ENCODE measurements around the gene SEC24A. TPM values are rescaled to one million over a fixed set of nuclear protein-coding genes. Genes with fewer than 3 reads are reported as not detected.
"Not testable (repeated sequence)": the region's sequence is repeated elsewhere in the genome, so short reads cannot be mapped to it uniquely, and the experiment has no call there.

The SEC24A gene
- polyA plus RNA-seq, 1 donor, result 52.3 TPM

- no peak for DNase-seq
- 93% methylated on average over 4 of the region's 4 CpGs for WGBS (ENCODE audit: insufficient coverage, low lambda C conversion rate)
- Histone ChIP-seq H3K4me3 (ENCODE audit: low read length) (no peak overlapping the region), H3K27ac (ENCODE audit: low read length) (peak overlapping the region; percentile 93), H3K9me3 (ENCODE audit: control insufficient read depth, low read depth, low read length) (no peaks in the 10 kb centered on the region), H3K27me3 (ENCODE audit: control insufficient read depth, insufficient read depth, low read length) (no peaks in the 10 kb centered on the region), H3K4me1 (ENCODE audit: control insufficient read depth, insufficient read depth, low read length) (peaks cover 28% of the 10 kb centered on the region), H3K36me3 (ENCODE audit: control insufficient read depth, insufficient read depth, low read length) (peaks cover 41% of the 10 kb centered on the region)
Observed at GRCh38 chr5:134611515-134611914, 37.1 kb upstream of the SEC24A start.

GRCh38 chr5:134614450-134615085 lies 34.0 kb upstream of the SEC24A start:
- no CpG with 5 or more reads among the region's 5 CpGs for WGBS (ENCODE audit: insufficient coverage, low lambda C conversion rate)
- Histone ChIP-seq H3K27me3 (ENCODE audit: control insufficient read depth, insufficient read depth, low read length) (no peaks in the 10 kb centered on the region), H3K36me3 (ENCODE audit: control insufficient read depth, insufficient read depth, low read length) (peaks cover 46% of the 10 kb centered on the region), H3K9me3 (ENCODE audit: control insufficient read depth, low read depth, low read length) (no peaks in the 10 kb centered on the region), H3K27ac (ENCODE audit: low read length) (no peak overlapping the region), H3K4me1 (ENCODE audit: control insufficient read depth, insufficient read depth, low read length) (peaks cover 12% of the 10 kb centered on the region), H3K4me3 (ENCODE audit: low read length) (no peak overlapping the region)
- DNase-seq, result no peak

- no peaks in the 10 kb centered on the region for H3K27me3 ChIP-seq (ENCODE audit: control insufficient read depth, insufficient read depth, low read length)
- H3K9me3 ChIP-seq (ENCODE audit: control insufficient read depth, low read depth, low read length), result no peaks in the 10 kb centered on the region
- no peak overlapping the region for H3K27ac ChIP-seq (ENCODE audit: low read length)
- peaks cover 46% of the 10 kb centered on the region for H3K36me3 ChIP-seq (ENCODE audit: control insufficient read depth, insufficient read depth, low read length)
- WGBS (ENCODE audit: insufficient coverage, low lambda C conversion rate), result no CpG with 5 or more reads among the region's 2 CpGs
- peaks cover 20% of the 10 kb centered on the region for H3K4me1 ChIP-seq (ENCODE audit: control insufficient read depth, insufficient read depth, low read length)
- no peak for DNase-seq
- no peak overlapping the region for H3K4me3 ChIP-seq (ENCODE audit: low read length)
Observed at GRCh38 chr5:134620634-134621033, 28.0 kb upstream of the SEC24A start.

- Histone ChIP-seq H3K27me3 (ENCODE audit: control insufficient read depth, insufficient read depth, low read length) (no peaks in the 10 kb centered on the region), H3K4me3 (ENCODE audit: low read length) (no peak overlapping the region), H3K27ac (ENCODE audit: low read length) (peak overlapping the region; percentile 93), H3K4me1 (ENCODE audit: control insufficient read depth, insufficient read depth, low read length) (peaks cover 31% of the 10 kb centered on the region), H3K36me3 (ENCODE audit: control insufficient read depth, insufficient read depth, low read length) (peaks cover 22% of the 10 kb centered on the region), H3K9me3 (ENCODE audit: control insufficient read depth, low read depth, low read length) (no peaks in the 10 kb centered on the region)
- WGBS (ENCODE audit: insufficient coverage, low lambda C conversion rate), result 20% methylated on average over 1 of the region's 1 CpG
- peak; percentile 74 to 78 for DNase-seq
Observed at GRCh38 chr5:134625559-134625958, 23.0 kb upstream of the SEC24A start.

GRCh38 chr5:134626369-134627014 lies 22.1 kb upstream of the SEC24A start:
- H3K27ac ChIP-seq (ENCODE audit: low read length), result peak overlapping the region; percentile 93
- peak; percentile 88 to 96 for DNase-seq

GRCh38 chr5:134634227-134634626 lies 14.4 kb upstream of the SEC24A start:
- no peaks in the 10 kb centered on the region for H3K27me3 ChIP-seq (ENCODE audit: control insufficient read depth, insufficient read depth, low read length)
- H3K27ac ChIP-seq (ENCODE audit: low read length), result no peak overlapping the region
- DNase-seq, result no peak
- peaks cover 12% of the 10 kb centered on the region for H3K4me1 ChIP-seq (ENCODE audit: control insufficient read depth, insufficient read depth, low read length)
- 100% methylated on average over 1 of the region's 10 CpGs for WGBS (ENCODE audit: insufficient coverage, low lambda C conversion rate)
- peaks cover 3% of the 10 kb centered on the region for H3K36me3 ChIP-seq (ENCODE audit: control insufficient read depth, insufficient read depth, low read length)
- no peak overlapping the region for H3K4me3 ChIP-seq (ENCODE audit: low read length)
- H3K9me3 ChIP-seq (ENCODE audit: control insufficient read depth, low read depth, low read length), result no peaks in the 10 kb centered on the region

More at GRCh38 chr5:134626369-134627014, 22.1 kb upstream of the SEC24A start:
- WGBS (ENCODE audit: insufficient coverage, low lambda C conversion rate), result no CpG with 5 or more reads among the region's 2 CpGs
- no peaks in the 10 kb centered on the region for H3K9me3 ChIP-seq (ENCODE audit: control insufficient read depth, low read depth, low read length)
- peaks cover 31% of the 10 kb centered on the region for H3K4me1 ChIP-seq (ENCODE audit: control insufficient read depth, insufficient read depth, low read length)
- H3K27me3 ChIP-seq (ENCODE audit: control insufficient read depth, insufficient read depth, low read length), result no peaks in the 10 kb centered on the region
- no peak overlapping the region for H3K4me3 ChIP-seq (ENCODE audit: low read length)
- H3K36me3 ChIP-seq (ENCODE audit: control insufficient read depth, insufficient read depth, low read length), result peaks cover 14% of the 10 kb centered on the region

GRCh38 chr5:134635366-134635765 lies 13.2 kb upstream of the SEC24A start:
- DNase-seq; H3K27me3 ChIP-seq (ENCODE audit: control insufficient read depth, insufficient read depth, low read length); H3K27ac ChIP-seq (ENCODE audit: low read length); H3K9me3 ChIP-seq (ENCODE audit: control insufficient read depth, low read depth, low read length); H3K36me3 ChIP-seq (ENCODE audit: control insufficient read depth, insufficient read depth, low read length); H3K4me3 ChIP-seq (ENCODE audit: low read length): not testable (repeated sequence)
- peaks cover 16% of the 10 kb centered on the region for H3K4me1 ChIP-seq (ENCODE audit: control insufficient read depth, insufficient read depth, low read length)
- no CpG with 5 or more reads among the region's 1 CpG for WGBS (ENCODE audit: insufficient coverage, low lambda C conversion rate)

- no CpG with 5 or more reads among the region's 9 CpGs for WGBS (ENCODE audit: insufficient coverage, low lambda C conversion rate)
- H3K27ac ChIP-seq (ENCODE audit: low read length), result peak overlapping the region; percentile 63
- peak in 1 of 2 donors; percentile 56 for DNase-seq
- H3K4me1 ChIP-seq (ENCODE audit: control insufficient read depth, insufficient read depth, low read length), result peaks cover 16% of the 10 kb centered on the region
- H3K9me3 ChIP-seq (ENCODE audit: control insufficient read depth, low read depth, low read length), result no peaks in the 10 kb centered on the region
- no peak overlapping the region for H3K4me3 ChIP-seq (ENCODE audit: low read length)
- H3K36me3 ChIP-seq (ENCODE audit: control insufficient read depth, insufficient read depth, low read length), result no peaks in the 10 kb centered on the region
- H3K27me3 ChIP-seq (ENCODE audit: control insufficient read depth, insufficient read depth, low read length), result no peaks in the 10 kb centered on the region
Observed at GRCh38 chr5:134637116-134637721, 11.4 kb upstream of the SEC24A start.

- peak overlapping the region; percentile 63 for H3K27ac ChIP-seq (ENCODE audit: low read length)
- DNase-seq, result peak; percentile 78 to 92
Observed at GRCh38 chr5:134638760-134639201, 9.8 kb upstream of the SEC24A start.

GRCh38 chr5:134642931-134643530 lies 5.6 kb upstream of the SEC24A start:
- Histone ChIP-seq H3K36me3 (ENCODE audit: control insufficient read depth, insufficient read depth, low read length) (no peaks in the 10 kb centered on the region), H3K4me1 (ENCODE audit: control insufficient read depth, insufficient read depth, low read length) (peaks cover 8% of the 10 kb centered on the region), H3K27ac (ENCODE audit: low read length) (no peak overlapping the region), H3K4me3 (ENCODE audit: low read length) (no peak overlapping the region), H3K9me3 (ENCODE audit: control insufficient read depth, low read depth, low read length) (no peaks in the 10 kb centered on the region), H3K27me3 (ENCODE audit: control insufficient read depth, insufficient read depth, low read length) (no peaks in the 10 kb centered on the region)
- WGBS (ENCODE audit: insufficient coverage, low lambda C conversion rate), result 88% methylated on average over 1 of the region's 6 CpGs
- no peak for DNase-seq

More at GRCh38 chr5:134638760-134639201, 9.8 kb upstream of the SEC24A start:
- H3K9me3 ChIP-seq (ENCODE audit: control insufficient read depth, low read depth, low read length), result no peaks in the 10 kb centered on the region
- WGBS (ENCODE audit: insufficient coverage, low lambda C conversion rate), result no CpG with 5 or more reads among the region's 4 CpGs
- H3K4me1 ChIP-seq (ENCODE audit: control insufficient read depth, insufficient read depth, low read length), result peaks cover 16% of the 10 kb centered on the region
- H3K36me3 ChIP-seq (ENCODE audit: control insufficient read depth, insufficient read depth, low read length), result no peaks in the 10 kb centered on the region
- no peaks in the 10 kb centered on the region for H3K27me3 ChIP-seq (ENCODE audit: control insufficient read depth, insufficient read depth, low read length)
- no peak overlapping the region for H3K4me3 ChIP-seq (ENCODE audit: low read length)
